ENCODE measurements around the gene PEPD.
"Not testable (repeated sequence)": the region's sequence is repeated elsewhere in the genome, so short reads cannot be mapped to it uniquely, and the experiment has no call there.

Gene PEPD

DNA sequence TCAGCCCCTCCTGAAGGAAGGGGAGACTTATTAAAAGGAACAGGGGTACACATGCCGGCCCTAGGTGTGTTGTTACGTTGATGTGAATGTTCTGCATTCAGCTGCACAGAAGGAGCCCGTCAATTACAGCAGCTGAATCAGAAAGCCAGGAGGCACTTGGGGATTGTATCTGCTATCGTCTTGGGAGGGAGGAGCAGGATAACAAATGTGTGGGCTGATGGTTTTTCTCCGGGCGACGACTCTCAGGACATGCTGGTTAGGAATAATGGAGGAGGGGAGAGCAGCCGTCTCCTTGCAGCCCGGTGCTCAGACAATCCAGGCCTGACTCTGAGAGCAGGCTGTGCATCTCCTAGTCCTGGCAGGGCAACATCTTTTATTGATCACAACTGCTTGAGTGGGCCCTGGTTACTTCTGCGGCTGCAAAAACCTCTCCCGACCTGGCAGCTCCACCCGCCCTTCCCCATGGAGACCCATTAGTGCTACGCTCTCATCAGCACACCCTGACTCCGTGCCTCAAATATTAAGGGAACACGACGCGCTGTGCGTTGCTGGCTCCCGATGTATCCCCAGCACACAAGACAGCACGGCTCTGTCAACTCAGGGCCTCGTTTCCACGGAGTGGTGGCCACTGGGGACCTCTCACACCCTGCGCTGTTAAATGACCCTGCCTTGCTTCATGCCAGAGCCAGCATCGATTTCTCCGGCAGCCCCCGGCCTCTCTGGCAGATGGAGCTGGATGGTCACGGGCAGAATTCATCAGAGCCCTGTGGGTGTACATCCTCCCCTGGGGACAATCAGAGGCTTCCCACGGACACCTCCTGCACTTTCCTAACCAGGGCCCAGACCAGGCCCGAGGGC, 25.3 kb downstream of the PEPD start:
- no peak for DNase-seq

DNA sequence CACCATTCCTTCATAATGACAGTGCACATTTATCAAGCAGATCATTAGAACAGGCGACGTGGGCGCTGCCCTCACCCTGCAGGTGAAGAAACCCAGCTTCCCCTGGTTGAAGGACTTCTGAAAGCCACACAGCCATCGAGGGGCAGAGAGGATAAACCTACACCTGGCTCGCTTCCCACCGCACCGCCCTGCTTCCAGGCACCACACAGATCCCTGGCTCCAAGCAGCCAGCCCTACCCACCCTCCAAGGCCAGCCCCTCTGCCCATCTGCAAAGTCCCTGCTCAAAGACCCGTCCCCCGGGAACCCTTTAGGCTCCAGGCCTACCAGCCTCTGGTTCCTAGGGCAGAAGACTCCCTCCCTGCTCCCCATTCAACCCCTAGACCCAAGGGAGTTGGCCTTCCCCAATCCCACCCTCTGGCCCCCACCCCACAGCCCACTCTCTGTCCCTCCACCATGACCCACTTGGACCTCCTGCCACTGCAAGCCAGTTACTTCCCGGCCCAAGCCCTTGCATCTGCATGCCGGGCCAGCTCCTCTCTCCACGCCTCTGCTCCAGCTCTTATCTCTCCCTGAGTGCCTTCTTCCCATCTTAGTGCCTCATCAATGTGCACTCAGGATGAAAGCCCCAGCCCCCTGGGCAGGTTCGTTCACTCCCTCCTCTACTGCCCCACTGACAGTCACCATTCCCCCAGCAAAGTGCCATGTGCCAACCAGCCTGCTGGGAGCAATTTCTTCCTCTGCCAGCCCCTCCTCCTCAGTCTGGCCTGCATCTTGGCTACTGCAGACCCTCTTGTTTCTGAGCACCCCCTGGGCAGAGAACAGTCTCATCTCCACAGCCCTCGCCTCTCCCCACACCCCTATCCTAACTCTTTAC, 28.0 kb downstream of the PEPD start:
- DNase-seq: no peak

DNA sequence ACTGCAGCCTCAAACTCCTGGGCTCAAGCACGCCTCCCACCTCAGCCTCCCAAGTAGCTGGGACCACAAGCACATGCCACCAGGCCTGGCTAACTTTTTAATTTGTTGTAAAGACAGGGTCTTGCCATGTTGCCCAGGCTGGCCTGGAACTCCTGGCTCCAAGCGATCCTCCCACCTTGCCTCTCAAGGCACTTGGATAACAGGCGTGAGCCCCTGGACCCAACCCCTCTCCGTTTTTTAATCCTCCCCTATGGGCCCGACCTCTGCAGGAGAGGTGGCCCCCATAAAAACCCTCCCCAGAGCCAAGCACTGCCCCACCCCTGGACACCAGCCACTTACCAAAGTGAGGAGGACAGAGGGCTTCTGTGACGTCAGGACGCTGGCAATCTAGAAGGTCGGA, 28.6 kb downstream of the PEPD start:
- no peak for DNase-seq

DNA sequence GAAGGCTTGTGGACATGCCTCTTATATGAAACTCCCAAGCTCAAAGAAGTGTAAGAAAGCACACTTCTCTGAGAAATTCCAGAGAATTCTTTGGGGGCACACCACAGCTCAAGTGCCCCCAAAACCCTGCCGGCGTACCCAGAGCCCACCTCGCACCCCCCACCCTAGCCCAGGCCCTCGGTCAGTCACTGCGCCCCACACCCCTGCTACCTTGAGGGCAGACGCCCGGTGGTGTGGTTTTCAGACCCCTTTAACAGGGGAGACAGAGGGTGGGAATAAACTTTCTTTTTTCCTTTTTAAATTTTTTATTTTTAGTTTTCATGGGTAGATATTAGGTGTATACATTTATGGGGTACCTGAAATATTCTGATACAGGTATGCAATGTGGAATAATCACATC, 29.5 kb downstream of the PEPD start:
- no peak for DNase-seq

DNA sequence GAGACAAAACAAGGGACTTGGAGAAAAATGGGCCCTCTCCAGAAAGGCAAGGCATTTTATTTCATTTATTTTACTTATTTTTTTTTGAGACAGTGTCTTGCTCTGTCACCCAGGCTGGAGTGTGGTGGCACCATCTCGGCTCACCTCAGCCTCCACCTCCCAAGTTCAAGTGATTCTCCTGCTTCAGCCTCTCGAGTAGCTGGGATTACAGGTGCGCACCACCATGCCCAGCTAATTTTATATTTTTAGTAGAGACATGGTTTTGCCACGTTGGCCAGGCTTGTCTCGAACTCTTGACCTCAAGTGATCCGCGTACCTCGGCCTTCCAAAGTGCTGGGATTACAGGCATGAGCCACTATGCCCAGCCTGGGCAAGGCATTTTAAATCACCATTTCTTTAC, 31.0 kb downstream of the PEPD start:
- not testable (repeated sequence) for DNase-seq

DNA sequence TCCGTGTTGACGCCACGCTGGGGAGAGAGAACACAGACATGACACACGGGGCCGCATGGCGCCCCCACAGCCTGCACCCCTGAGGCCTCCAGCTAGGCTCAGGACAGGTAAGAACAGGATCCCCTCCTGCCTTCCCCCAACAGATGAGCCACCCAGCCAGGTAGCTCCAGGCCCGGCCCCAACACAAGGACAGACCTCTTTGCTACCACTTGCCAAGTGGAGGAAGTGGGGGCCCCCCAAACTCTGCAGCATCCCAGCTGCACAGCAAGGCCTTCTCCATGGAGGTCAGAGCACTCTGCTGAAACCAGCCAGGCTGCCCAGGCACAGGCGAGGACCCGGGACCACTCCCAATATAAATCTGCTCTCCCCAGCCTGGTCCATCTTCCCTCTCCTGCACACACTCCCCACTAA, 31.5 kb downstream of the PEPD start:
- no peak for DNase-seq

DNA sequence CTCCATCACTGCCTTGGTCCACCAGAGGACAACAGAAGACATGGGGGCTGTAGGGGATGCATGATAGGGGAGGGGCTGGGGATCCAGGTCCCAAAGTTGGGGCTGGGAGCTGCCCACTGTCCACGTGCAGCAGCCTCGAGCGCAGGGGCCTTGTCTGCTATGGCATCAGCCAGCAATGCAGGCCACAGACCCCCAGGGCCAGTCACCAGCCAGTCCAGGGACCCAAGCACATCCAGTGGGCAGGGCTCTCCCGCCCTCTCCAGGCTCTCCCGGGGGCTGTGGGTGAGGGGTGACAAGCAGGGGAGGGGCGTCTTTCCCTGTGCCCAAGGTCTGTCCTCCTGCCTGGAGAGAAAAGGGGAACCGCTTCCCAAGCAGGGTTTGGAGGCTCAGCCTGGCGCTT, 32.8 kb downstream of the PEPD start:
- DNase-seq: no peak

DNA sequence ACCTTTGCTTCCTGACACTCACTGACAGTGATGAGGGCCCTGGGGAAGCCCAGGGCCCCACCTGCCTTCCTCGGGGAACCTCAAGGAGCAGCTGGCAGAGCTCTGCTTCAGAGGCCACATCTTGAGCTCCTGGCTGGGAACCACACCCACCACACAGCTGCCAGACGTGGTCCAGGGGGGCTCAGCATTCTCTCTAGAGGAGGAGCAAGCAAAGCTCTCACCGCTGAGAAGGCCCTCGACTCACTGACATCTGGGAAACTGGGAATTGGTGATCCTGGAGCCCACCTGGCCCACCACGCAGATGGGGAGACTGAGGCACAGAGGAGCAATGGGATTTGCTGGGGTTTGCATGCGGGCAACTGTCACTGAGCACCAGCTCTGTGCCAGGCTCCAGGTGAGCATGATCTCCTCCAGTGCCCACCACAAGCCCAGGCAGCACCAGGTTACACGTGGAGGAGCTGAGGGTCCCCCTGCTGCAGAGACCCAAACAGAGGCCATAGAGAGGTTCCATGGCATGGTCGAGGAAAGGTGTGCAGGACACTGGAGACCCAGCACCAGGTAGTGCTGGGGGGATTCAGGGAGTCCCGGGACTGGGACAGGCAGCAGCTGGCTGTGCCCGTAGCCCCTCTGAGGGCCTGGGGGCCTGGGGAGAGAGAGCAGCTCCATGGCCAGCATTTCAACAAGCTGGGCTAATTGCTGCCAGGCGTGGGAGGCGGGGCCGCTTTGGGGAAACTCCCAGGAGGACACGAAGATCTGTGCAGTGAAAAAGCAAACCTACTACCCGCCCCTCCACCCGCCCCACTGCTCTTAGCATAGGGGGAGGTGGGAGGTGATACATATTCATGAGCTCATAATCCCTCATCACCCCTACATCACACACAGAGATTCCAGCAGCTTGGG, 33.4 kb downstream of the PEPD start:
- DNase-seq: no peak

DNA sequence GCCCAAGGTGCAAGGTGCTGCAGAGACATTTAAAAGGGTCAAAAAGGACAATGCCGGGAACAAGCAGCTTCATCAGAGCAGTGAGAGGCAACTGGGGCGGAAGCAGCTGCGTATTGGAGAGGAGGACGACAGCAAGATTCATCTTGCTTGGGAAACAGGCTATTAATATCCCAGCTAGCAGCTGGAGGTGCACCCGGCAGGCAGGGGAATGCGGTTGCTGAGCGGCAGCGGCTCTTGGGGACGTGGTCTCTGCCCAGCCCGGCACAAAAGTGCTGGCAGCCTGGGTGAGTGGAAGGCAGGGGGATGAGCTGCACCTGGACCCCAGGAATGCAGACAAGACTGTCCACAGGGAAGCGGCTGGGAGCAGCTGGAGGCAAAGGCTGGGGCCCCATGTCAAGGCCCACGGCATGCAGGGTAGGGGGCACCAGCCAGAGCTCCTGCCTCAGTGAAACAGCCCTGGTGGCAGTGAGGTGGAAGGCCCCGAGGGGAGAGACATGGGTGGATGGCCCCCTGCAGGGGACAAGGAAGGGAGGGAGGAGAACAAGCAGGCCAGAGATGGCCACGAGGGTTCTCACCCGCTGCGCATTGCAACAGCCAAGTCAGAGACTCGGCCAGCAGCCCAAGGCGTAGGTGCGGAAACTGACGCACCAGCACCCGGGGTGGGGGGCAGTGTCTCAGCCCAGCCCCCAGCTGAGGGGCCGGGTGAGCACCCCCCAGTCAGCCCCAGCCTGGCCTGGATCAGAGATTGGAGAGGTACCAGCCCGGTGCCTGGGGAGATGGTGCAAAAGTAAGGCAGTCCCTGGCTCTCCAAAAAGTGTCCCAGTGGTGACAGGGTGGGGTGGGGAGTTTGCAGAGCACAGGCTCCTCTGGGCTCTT, 34.4 kb downstream of the PEPD start:
- no peak for DNase-seq

DNA sequence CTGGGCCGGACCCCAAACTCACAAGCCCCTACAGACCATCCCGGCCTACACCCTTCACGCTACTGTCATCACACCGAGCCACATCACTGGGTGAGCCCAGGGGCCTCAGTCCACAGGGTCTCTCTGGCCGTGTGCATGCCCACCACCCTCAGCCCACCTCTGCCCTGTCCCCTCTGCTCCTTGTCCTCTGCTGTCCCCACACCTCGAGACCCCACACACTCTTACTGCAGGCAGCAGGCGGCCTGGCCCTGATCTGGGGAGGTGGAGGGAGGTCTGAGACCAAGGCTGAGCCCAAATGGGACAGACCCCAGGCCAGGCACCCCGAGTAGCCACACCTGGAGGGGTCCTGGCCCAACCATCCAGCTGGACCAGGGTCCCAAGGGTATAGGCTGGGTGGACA, 35.2 kb downstream of the PEPD start:
- no peak for DNase-seq

DNA sequence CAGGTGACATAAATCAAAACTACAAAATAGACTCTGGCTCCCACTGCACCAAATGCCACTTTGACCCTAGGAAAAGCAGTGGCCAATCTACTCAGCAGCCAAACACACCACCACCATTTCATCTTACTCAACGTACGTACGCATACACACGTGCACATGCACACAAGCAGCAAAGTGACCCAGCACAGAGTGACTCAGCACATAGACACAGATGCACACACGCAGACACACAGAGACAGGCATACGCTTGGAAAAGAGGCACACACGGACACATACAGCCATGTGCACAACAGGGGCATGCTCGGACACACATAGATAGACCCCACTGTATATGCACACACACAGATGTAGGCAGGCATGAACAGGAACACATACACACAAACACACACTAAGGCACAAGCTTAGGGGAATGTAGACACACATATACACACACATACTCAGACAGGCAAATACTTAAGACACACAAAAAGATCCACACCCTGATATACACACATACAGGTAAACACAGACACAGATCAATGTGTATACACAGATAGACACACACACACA, 37.3 kb downstream of the PEPD start:
- DNase-seq: no peak

DNA sequence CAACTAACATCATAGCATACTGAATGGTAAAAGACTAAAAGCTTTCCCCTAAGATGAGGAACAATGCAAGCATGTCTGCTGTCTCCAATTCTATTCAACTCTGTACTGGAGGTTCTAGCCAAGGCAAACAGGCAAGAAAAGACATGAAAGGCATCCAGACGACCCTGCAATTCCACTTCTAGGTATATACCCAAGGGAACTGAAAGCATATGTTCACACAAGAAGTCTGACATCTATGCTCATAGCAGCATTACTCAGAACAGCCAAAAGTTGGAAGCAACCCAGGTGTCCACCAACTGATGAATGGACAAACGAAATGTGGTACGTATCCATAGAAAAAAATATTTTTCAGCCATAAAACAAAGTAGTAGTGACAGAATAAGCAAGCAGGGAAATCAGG, 39.1 kb downstream of the PEPD start:
- no peak for DNase-seq

DNA sequence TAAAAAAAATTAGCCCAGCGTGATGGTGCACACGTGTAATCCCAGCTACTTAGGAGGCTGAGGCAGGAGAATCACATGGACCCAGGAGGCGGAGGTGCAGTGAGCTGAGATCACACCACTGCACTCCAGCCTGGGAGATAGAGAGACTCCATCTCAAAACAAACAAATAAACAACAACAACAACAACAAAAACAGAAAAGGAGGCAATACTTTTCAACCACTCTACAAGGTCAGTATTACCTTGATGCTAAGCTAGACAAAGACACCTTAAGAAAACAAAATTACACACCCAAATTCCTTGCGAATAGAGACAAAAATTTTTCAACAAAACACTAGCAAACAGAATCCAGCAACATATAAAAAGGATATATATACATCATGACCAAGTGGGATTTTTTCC, 39.7 kb downstream of the PEPD start:
- no peak for DNase-seq

DNA sequence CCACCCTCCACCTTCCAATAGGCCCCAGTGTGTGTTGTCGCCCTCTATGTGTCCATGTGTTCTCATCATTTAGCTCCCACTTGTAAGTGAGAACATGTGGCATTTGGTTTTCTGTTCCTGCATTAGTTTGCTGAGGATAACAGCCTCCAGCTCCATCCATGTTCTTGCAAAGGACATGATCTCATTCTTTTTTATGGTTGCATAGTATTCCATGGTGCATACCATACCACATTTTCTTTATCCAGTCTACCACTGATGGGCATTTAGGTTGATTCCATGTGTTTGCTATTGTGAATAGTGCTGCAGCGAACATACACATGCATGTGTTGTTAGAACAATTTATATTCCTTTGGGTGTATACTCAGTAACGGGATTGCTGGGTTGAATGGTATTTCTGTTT, 42.0 kb downstream of the PEPD start:
- not testable (repeated sequence) for DNase-seq

DNA sequence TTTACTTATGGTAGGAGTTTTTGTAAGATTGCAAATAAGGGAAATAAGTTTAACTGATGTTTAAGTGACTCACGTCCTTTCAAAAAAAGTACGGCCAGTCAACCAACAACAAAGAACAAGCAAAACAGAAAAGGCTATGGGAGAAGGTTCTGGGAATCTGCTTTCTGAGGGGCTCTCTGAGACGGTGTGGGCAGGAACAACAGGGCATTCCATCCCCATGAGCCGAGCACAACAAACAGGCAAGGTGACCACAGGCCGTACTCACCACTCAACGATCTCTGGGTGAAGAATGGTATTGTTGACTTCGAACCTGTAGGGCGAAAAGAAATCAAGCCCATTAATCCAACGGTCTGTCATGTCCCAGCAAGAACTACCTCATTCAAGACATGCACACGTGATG, 43.8 kb downstream of the PEPD start:
- DNase-seq: no peak

DNA sequence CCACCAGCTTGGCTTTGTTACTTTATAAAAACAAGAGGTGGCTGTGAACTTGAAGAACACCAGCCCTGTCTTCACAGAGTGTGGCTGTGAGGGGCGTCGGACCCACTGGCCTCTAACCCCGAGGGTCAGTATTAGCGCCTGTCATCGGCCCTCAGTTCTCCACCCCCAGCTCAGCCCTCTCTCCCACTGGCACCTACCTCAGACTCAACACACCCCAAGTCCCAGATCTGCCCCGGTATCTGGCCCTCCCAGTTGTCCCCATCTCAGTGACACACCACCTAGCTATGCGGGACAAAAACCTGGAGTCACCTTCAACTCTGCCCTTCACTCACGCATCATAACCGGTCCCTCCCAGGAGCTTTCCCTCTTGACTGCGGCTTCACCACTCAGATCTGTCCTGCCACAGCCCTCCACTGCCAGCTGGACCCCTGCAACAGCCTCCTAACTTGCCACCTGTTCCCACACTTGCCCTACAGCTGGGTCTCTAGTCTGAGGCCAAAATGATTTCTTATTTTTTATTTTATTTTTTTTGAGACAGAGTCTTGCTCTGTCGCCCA, 45.4 kb downstream of the PEPD start:
- no peak for DNase-seq

DNA sequence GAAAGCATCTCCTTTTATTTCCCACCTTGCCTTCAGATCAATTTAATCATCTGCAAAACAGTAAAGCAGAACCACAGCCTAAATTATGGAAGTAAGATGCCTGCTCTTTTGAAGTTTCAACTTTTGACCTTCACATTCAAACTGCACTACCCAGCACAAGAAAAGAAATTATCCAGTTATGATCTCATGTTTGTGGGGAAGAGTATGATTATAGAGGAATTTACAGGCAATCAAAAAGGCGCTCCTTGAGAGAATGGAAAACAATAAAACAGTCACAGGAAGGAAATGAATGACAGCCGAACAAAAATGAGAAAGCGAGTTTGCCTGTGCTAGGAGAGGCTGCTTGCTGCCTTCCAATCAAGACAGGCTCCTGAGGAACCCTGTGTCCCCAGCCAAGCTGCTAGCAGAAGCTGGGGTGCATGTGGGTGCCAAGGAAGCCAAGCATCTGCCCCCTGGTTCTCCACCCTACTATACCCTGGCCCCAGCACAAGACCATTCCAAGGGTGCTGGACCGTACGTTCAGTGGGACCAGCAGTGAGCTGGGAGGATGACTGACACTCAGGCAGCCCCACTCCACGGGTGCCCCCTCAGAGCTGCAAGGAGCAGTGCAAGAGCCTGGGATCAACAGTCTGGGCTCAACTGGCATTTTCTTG, 47.8 kb downstream of the PEPD start:
- no peak for DNase-seq

DNA sequence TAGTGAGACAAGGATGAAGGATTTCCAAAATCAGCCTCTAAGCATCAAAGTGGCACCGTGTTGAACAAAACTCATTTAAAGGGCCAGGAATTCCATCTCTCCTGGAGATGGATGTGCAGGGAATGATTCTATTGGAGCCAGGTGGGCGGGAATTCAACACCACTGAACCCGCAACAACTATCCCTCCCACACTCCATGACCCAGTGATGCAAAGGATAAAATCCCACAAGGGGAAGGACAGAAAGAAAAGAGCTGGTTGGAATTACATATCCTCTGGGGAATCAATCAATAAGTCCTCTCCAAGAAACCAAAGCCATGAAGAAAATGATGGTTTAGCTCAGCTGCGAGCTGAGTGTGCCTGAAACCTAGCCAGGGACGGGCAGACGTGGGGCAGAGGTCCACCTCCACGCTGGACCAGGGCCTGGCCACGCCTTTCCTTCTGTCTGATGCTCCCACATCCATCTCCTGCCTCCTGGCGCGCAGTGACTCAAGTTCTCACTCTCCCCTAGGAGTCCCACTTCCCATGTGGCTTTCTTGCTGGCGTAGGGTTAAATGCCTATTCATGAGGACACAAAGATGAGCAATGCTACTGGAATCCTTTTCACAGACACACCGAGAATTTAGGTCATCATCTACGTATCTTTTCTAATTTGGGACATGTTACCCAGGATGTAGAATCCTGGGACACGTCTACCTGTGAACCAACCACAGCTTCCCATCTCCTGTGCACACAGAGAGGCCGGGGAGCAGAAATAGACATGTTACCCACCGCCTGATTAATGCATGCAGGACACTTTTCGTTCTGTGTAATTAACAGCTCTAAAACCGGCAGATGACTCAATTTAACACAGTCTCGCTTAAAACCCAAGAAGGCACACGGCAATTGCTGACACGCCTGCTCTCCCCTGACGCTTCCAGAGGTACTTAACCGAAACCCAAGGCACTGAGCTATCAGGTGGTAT, 48.6 kb downstream of the PEPD start:
- DNase-seq: no peak

DNA sequence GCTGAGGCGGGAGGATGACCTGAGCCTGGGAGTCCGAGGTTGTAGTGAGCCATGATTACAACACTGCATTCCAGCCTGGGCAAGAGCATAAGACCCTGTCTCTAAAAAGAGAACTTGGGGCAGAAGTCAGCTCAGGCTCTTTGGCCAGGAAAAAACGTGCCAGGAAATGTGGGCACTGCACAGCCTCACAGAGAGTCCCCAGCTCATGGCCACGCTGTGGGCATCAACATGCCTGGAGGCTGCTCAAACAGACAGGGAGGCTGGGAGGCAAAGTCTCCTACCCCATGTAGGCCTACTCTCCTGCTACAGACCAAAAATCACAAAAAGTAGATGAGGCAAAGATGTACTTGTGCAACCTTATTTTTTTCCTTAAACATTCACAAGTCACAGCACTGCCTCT, 49.4 kb downstream of the PEPD start:
- DNase-seq: no peak
